ENCODE results near the gene DHX9.

Gene DHX9

GRCh38 chr1:182861994-182862393 lies 22.8 kb downstream of the DHX9 start:
- Histone ChIP-seq H3K4me3 (ENCODE audit: extremely low read depth, insufficient read depth, low read length, poor library complexity, severe bottlenecking) (no peak overlapping the region), H3K36me3 (ENCODE audit: control insufficient read depth, insufficient read depth, low read length) (peaks cover 92% of the 10 kb centered on the region), H3K4me1 (ENCODE audit: control insufficient read depth, insufficient read depth, low read length, poor library complexity, severe bottlenecking) (no peaks in the 10 kb centered on the region), H3K9me3 (ENCODE audit: control insufficient read depth, low read length) (no peaks in the 10 kb centered on the region), H3K27ac (ENCODE audit: low read depth, low read length, severe bottlenecking) (no peak overlapping the region)
- WGBS, 2 experiments (ENCODE audit: insufficient coverage in 2 of 2) = no CpG with 5 or more reads among the region's 2 CpGs

GRCh38 chr1:182862827-182863226 lies 23.7 kb downstream of the DHX9 start:
- no CpG with 5 or more reads among the region's 1 CpG for WGBS, 2 experiments (ENCODE audit: insufficient coverage in 2 of 2)
- no peak overlapping the region for H3K27ac ChIP-seq (ENCODE audit: low read depth, low read length, severe bottlenecking)
- H3K9me3 ChIP-seq (ENCODE audit: control insufficient read depth, low read length) = no peaks in the 10 kb centered on the region
- peaks cover 91% of the 10 kb centered on the region for H3K36me3 ChIP-seq (ENCODE audit: control insufficient read depth, insufficient read depth, low read length)
- H3K4me1 ChIP-seq (ENCODE audit: control insufficient read depth, insufficient read depth, low read length, poor library complexity, severe bottlenecking) = no peaks in the 10 kb centered on the region
- H3K4me3 ChIP-seq (ENCODE audit: extremely low read depth, insufficient read depth, low read length, poor library complexity, severe bottlenecking) = no peak overlapping the region

GRCh38 chr1:182863940-182864339 lies 24.8 kb downstream of the DHX9 start:
- no peaks in the 10 kb centered on the region for H3K4me1 ChIP-seq (ENCODE audit: control insufficient read depth, insufficient read depth, low read length, poor library complexity, severe bottlenecking)
- H3K36me3 ChIP-seq (ENCODE audit: control insufficient read depth, insufficient read depth, low read length) = peaks cover 91% of the 10 kb centered on the region
- 60 to 89% methylated on average over 1 to 3 of the region's 5 CpGs for WGBS, 2 experiments (ENCODE audit: insufficient coverage in 2 of 2)
- no peak overlapping the region for H3K27ac ChIP-seq (ENCODE audit: low read depth, low read length, severe bottlenecking)
- no peak overlapping the region for H3K4me3 ChIP-seq (ENCODE audit: extremely low read depth, insufficient read depth, low read length, poor library complexity, severe bottlenecking)
- H3K9me3 ChIP-seq (ENCODE audit: control insufficient read depth, low read length) = no peaks in the 10 kb centered on the region

- Histone ChIP-seq H3K9me3 (ENCODE audit: control insufficient read depth, low read length) (no peaks in the 10 kb centered on the region), H3K36me3 (ENCODE audit: control insufficient read depth, insufficient read depth, low read length) (peaks cover 86% of the 10 kb centered on the region), H3K27ac (ENCODE audit: low read depth, low read length, severe bottlenecking) (no peak overlapping the region), H3K4me1 (ENCODE audit: control insufficient read depth, insufficient read depth, low read length, poor library complexity, severe bottlenecking) (no peaks in the 10 kb centered on the region), H3K4me3 (ENCODE audit: extremely low read depth, insufficient read depth, low read length, poor library complexity, severe bottlenecking) (no peak overlapping the region)
These were observed 28.7 kb downstream of the DHX9 start for GRCh38 chr1:182867861-182868260.

- 93 to 95% methylated on average over 10 to 12 of the region's 12 CpGs for WGBS, 2 experiments (ENCODE audit: insufficient coverage in 2 of 2)
- H3K4me1 ChIP-seq (ENCODE audit: control insufficient read depth, insufficient read depth, low read length, poor library complexity, severe bottlenecking) = no peaks in the 10 kb centered on the region
- peaks cover 88% of the 10 kb centered on the region for H3K36me3 ChIP-seq (ENCODE audit: control insufficient read depth, insufficient read depth, low read length)
- H3K4me3 ChIP-seq (ENCODE audit: extremely low read depth, insufficient read depth, low read length, poor library complexity, severe bottlenecking) = no peak overlapping the region
- no peaks in the 10 kb centered on the region for H3K9me3 ChIP-seq (ENCODE audit: control insufficient read depth, low read length)
- peak overlapping the region; percentile 94 for H3K27ac ChIP-seq (ENCODE audit: low read depth, low read length, severe bottlenecking)
These were observed 30.1 kb downstream of the DHX9 start for GRCh38 chr1:182869241-182869666.

- Histone ChIP-seq H3K27ac (ENCODE audit: low read depth, low read length, severe bottlenecking) (no peak overlapping the region), H3K9me3 (ENCODE audit: control insufficient read depth, low read length) (no peaks in the 10 kb centered on the region), H3K36me3 (ENCODE audit: control insufficient read depth, insufficient read depth, low read length) (peaks cover 93% of the 10 kb centered on the region), H3K4me3 (ENCODE audit: extremely low read depth, insufficient read depth, low read length, poor library complexity, severe bottlenecking) (no peak overlapping the region), H3K4me1 (ENCODE audit: control insufficient read depth, insufficient read depth, low read length, poor library complexity, severe bottlenecking) (no peaks in the 10 kb centered on the region)
- 80% methylated on average over 1 of the region's 3 CpGs; no CpG with 5 or more reads in 1 of the 2 experiments for WGBS, 2 experiments (ENCODE audit: insufficient coverage in 2 of 2)
These were observed 33.7 kb downstream of the DHX9 start for GRCh38 chr1:182872881-182873280.

GRCh38 chr1:182875889-182876288 lies 36.7 kb downstream of the DHX9 start:
- no peak overlapping the region for H3K4me3 ChIP-seq (ENCODE audit: extremely low read depth, insufficient read depth, low read length, poor library complexity, severe bottlenecking)
- H3K27ac ChIP-seq (ENCODE audit: low read depth, low read length, severe bottlenecking) = no peak overlapping the region
- no peaks in the 10 kb centered on the region for H3K9me3 ChIP-seq (ENCODE audit: control insufficient read depth, low read length)
- H3K4me1 ChIP-seq (ENCODE audit: control insufficient read depth, insufficient read depth, low read length, poor library complexity, severe bottlenecking) = no peaks in the 10 kb centered on the region
- H3K36me3 ChIP-seq (ENCODE audit: control insufficient read depth, insufficient read depth, low read length) = peaks cover 97% of the 10 kb centered on the region
- WGBS, 2 experiments (ENCODE audit: insufficient coverage in 2 of 2) = 100% methylated on average over 1 to 2 of the region's 2 CpGs

GRCh38 chr1:182877331-182877730 lies 38.2 kb downstream of the DHX9 start:
- Histone ChIP-seq H3K27ac (ENCODE audit: low read depth, low read length, severe bottlenecking) (no peak overlapping the region), H3K36me3 (ENCODE audit: control insufficient read depth, insufficient read depth, low read length) (peaks cover 98% of the 10 kb centered on the region), H3K4me1 (ENCODE audit: control insufficient read depth, insufficient read depth, low read length, poor library complexity, severe bottlenecking) (no peaks in the 10 kb centered on the region), H3K9me3 (ENCODE audit: control insufficient read depth, low read length) (no peaks in the 10 kb centered on the region), H3K4me3 (ENCODE audit: extremely low read depth, insufficient read depth, low read length, poor library complexity, severe bottlenecking) (no peak overlapping the region)

- Histone ChIP-seq H3K4me1 (ENCODE audit: control insufficient read depth, insufficient read depth, low read length, poor library complexity, severe bottlenecking) (no peaks in the 10 kb centered on the region), H3K27ac (ENCODE audit: low read depth, low read length, severe bottlenecking) (no peak overlapping the region), H3K4me3 (ENCODE audit: extremely low read depth, insufficient read depth, low read length, poor library complexity, severe bottlenecking) (no peak overlapping the region), H3K9me3 (ENCODE audit: control insufficient read depth, low read length) (no peaks in the 10 kb centered on the region), H3K36me3 (ENCODE audit: control insufficient read depth, insufficient read depth, low read length) (peaks cover 98% of the 10 kb centered on the region)
- 97 to 98% methylated on average over 6 of the region's 7 CpGs for WGBS, 2 experiments (ENCODE audit: insufficient coverage in 2 of 2)
These were observed 38.7 kb downstream of the DHX9 start for GRCh38 chr1:182877842-182878241.

- no peak overlapping the region for H3K27ac ChIP-seq (ENCODE audit: low read depth, low read length, severe bottlenecking)
- H3K9me3 ChIP-seq (ENCODE audit: control insufficient read depth, low read length) = no peaks in the 10 kb centered on the region
- no peak overlapping the region for H3K4me3 ChIP-seq (ENCODE audit: extremely low read depth, insufficient read depth, low read length, poor library complexity, severe bottlenecking)
- no peaks in the 10 kb centered on the region for H3K4me1 ChIP-seq (ENCODE audit: control insufficient read depth, insufficient read depth, low read length, poor library complexity, severe bottlenecking)
- peaks cover 90% of the 10 kb centered on the region for H3K36me3 ChIP-seq (ENCODE audit: control insufficient read depth, insufficient read depth, low read length)
These were observed 45.7 kb downstream of the DHX9 start for GRCh38 chr1:182884872-182885271.

- peaks cover 83% of the 10 kb centered on the region for H3K36me3 ChIP-seq (ENCODE audit: control insufficient read depth, insufficient read depth, low read length)
- no peak overlapping the region for H3K27ac ChIP-seq (ENCODE audit: low read depth, low read length, severe bottlenecking)
- no peaks in the 10 kb centered on the region for H3K9me3 ChIP-seq (ENCODE audit: control insufficient read depth, low read length)
- H3K4me3 ChIP-seq (ENCODE audit: extremely low read depth, insufficient read depth, low read length, poor library complexity, severe bottlenecking) = no peak overlapping the region
- WGBS, 2 experiments (ENCODE audit: insufficient coverage in 2 of 2) = 94 to 97% methylated on average over 3 of the region's 3 CpGs
- no peaks in the 10 kb centered on the region for H3K4me1 ChIP-seq (ENCODE audit: control insufficient read depth, insufficient read depth, low read length, poor library complexity, severe bottlenecking)
These were observed 46.4 kb downstream of the DHX9 start for GRCh38 chr1:182885591-182885990.

GRCh38 chr1:182886985-182887384 lies 47.8 kb downstream of the DHX9 start:
- H3K27ac ChIP-seq (ENCODE audit: low read depth, low read length, severe bottlenecking) = no peak overlapping the region
- H3K9me3 ChIP-seq (ENCODE audit: control insufficient read depth, low read length) = no peaks in the 10 kb centered on the region
- H3K4me1 ChIP-seq (ENCODE audit: control insufficient read depth, insufficient read depth, low read length, poor library complexity, severe bottlenecking) = no peaks in the 10 kb centered on the region
- peaks cover 69% of the 10 kb centered on the region for H3K36me3 ChIP-seq (ENCODE audit: control insufficient read depth, insufficient read depth, low read length)
- WGBS, 2 experiments (ENCODE audit: insufficient coverage in 2 of 2) = 98% methylated on average over 5 to 9 of the region's 11 CpGs
- H3K4me3 ChIP-seq (ENCODE audit: extremely low read depth, insufficient read depth, low read length, poor library complexity, severe bottlenecking) = no peak overlapping the region
